Esophagus muscularis mucosa (tissue), 3 donors: ENCODE results near the gene HS1BP3.

ENCODE experiments used
- CTCF ChIP-seq, 3 experiments: fragments of 200-600 bp in 2 of 3; fragments of 450-650 bp in 1 of 3; sonication (generic) in 2 of 3; IDR thresholded peaks; one replicate each; pipeline ENCODE4 v1.5.1; 2017 to 2019; ENCODE audit warnings: antibody characterized with exemption in 3 of 3, mild to moderate bottlenecking in 2 of 3, moderate library complexity in 1 of 3
- POLR2A ChIP-seq: fragments of 450-650 bp; IDR thresholded peaks from one replicate; pipeline ENCODE4 v1.6.1; 2017; ENCODE audit warnings: antibody characterized with exemption, moderate library complexity, mild to moderate bottlenecking, low read depth

- TF ChIP-seq CTCF (IDR thresholded peaks at IDR 0.05) (no peak), POLR2A (no peak)
These were observed 9.5 kb downstream of the HS1BP3 start for GRCh38 chr2:20641123-20641985.
